GM21786 (cell line): ENCODE measurements around the gene GRIK4.

Source experiments
- ATAC-seq: cut with Tn5 transposase; IDR thresholded peaks from one replicate; pipeline ENCODE4 v1.9.1; 2021; ENCODE audit not compliant: unreplicated experiment

Gene GRIK4

DNA sequence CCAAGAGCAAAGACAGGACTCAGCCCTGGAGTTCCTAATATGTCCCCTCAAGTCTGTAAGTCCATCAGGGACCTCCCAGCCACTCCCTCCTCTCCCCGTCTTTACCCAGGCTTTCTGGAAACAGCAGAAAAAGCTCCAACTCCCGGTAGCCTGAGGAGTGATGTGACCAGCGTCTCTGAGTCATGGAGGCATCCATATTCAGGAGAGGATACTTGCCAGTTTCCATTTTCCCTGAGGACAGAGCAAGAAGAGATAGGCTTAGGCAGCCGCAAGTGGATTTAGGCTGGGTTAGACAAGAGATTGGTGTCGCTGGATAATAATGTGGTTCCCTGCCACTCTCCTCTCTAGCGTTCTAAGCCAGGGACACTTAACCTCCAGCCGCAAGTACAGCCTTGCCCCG, 206.6 kb downstream of the GRIK4 start:
- ATAC-seq, result no peak

DNA sequence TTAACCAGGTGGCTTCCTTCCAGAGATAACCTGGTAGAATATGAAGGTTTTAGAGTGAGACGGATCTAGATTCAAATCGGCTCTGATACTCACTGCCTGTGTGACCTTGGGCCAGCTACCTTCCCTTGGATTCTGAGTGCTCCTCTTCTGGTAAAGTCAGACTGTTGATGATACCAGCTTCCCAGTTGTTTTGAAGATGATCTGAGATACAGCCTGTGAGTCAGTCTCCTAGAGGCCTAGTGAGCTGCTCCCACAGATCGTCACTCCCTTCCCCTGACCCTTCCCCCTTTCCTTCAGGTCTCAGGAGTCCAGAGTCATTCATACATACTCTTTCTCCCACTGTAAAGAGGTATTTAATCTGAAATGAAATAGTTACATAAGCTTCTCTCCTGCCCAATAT, 207.8 kb downstream of the GRIK4 start:
- no peak for ATAC-seq

DNA sequence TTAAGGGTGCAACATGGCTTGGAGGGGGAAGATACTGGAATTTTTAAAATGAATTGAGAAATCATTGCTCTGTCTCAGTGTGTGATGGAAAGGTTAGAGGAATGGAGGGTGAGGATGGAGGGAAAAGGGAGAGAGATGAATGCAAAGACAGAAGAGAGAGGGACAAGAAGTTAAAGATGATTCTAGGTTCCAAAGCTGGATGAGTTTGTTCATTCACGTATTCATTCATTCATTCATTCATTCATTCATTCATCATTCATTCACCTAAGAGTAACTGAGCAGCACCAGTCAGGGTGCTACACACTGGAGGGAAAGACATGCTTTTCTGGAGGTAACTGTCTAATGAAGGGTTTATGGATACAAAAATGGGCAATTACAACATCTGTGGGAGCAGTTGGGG, 209.2 kb downstream of the GRIK4 start:
- no peak for ATAC-seq

DNA sequence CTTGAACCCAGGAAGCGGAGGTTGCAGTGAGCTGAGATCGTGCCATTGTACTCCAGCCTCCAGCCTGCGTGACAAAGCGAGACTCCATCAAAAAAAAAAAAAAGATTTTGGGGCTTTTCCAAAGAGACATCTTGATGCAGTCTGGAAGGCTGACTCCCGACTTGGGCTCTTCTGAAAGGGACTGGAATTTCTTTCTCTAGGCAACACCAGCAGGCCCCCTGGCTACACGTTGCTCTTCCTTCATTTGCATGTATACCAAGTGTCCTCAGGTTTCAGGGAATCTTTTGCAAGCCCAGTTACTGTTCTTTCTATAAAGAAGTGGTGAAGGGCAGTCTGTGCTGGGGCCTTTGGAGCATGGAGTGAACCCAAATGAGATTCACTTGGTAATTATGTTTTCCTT, 211.0 kb downstream of the GRIK4 start:
- no peak for ATAC-seq

DNA sequence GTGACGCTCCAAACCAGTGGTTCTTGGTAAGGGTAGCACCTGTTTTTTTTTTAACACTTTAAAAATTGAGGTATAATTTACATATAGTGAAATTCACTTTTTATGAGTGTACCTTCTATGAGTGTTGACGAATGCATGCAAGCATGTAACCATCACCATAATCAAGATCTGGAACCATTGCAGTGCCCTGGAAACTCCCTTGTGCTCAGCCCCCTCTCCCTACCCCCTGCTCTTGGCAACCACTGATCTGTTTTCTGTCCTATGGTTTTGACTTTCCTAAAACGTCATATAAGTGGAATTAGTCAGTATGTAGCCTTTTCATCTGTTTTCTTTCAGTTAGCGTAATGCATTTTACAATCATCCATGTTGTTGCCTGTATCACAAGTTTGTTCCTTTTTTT, 212.2 kb downstream of the GRIK4 start:
- no peak for ATAC-seq

DNA sequence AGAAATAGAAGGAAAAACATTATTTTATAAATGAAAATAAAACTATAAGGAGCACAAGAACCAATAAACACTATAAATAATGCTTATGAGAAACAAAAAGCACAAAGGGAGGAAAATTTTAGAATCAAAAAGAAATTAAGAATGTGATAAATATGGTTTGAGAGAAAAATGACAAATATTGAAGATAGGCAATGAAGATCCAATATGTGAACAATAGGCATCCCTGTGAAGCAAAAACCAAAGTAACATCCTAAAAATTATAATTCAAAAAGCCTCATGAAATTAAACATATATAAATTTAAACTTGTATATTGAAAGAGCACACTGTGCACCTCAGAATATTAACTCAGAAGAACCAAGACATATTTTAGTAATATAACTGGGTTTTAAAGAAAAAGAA, 216.2 kb downstream of the GRIK4 start:
- no peak for ATAC-seq

DNA sequence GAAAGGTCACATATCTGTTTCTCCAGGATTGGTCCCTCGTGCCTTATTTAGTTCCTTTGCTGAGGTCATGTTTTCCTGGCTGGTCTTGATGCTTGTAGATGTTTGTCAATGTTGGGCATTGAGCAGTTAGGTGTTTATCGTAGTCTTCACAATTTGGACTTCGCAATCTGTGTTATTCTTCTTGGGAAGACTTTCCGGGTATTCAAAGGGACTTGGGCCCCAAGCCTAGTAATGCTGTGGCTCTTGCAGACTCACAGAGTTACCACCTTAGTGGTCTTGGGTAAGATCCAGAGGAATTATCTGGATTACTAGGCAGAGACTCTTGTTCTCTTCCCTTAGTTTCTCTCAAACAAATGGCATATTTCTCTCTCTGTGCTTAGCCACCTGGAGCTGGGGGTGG, 223.5 kb downstream of the GRIK4 start:
- ATAC-seq, result no peak

DNA sequence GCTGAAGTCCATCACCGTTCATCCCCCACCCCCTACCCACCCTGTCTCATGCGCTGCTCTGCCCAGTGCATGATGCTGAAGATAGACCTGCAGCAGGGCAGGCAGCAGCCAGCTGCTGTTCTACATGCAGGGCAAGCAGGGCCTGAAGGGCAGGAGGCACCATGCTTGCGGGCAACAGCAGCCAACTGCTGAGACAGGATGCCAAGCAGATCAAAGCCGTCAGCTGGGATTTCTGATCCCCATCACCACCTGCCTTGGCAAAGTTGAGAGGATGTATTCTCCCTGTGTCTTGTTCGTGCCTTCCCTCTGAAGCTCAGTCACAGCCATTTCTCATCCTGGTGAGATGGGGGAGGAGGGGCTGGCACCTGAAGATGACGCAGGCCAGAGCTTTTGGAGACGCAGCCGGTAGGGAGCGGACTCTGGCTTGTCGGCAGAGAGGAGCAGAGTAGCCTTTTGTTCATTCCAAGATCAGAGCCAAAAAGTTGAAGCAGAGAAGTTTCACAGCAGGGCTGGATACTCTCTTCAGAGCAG, 227.0 kb downstream of the GRIK4 start:
- ATAC-seq, result no peak

DNA sequence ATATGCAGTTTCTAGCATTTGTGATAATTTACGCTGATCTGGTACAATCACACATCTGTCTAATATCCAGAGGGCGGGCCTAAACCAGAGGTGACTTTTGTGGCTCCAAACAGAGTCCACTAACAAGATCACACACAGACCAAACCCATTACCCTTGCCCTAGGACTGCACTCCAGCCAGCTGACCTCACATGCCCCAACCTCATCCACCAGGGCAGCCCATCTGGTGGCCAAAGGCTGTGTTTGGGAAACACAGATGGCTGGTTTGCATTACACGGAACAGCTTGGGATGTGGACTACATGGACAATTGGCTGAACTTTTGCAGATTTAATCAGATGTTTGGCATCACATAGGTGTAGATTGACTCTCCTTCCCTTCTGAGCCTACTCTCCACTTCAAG, 228.2 kb downstream of the GRIK4 start:
- no peak for ATAC-seq

DNA sequence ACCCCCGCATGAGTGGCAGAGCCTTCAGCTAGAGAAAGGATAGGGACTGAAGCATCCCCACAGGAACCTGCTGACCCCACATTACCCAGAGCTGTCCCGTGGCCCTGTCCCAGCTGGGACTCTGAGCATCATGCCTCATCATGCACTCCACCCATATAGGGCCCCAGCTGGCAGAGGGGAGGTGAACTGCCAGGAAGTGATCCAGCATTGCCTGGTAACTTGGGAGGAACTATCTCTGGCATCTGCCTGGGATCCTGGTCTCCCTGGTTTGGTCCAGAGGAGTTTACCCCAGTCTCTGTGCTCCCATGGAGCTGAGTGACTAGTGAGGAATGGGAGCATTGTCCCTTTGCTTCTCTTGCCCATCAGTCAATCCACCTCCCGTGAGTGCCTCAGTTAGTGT, 228.8 kb downstream of the GRIK4 start:
- no peak for ATAC-seq

DNA sequence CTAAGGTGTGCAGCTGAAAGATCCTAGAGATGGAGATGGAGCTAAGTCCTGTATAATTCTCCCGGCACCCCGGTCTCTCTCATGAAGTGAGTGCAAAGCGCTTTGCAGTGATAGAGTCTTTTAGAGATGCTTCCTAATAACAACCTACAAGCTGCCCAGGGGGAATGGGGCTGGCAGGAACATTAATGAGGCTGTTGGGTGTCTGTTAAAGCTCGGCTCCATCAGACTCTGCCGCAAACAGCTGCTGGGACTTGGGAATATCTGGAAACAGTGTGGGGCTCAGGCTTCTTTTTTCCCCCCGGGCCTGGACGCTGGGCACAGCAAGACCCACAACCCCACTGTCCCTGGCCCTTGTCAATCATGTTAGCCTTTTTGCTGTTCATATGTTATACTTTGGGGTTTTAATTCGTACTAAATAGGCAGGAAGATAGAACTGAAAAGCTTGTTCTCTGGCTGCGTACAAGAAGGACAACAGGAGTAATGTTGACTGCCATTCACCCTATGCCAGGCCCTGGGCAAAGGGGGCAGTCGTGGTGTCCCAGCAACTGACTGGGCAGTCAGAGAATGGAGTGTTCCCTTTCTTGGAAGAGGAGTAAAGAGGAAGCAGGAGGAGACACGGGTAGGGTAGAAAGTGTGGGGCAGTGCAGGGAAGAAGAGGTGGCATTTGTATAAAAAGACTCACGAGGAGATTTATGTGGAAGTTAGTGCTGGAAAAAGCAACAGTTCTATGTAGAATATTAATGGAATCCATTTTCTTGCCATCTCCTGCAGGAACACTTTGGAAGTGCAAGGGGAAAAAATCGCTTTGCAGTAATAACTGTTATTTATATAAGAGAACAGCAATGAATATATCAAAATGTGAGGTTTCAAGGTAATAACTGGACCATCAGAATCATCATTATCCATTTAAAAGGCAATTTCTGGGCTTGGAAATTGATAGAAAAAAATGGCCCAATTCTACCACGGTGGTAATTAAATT, 232.8 kb downstream of the GRIK4 start:
- no peak for ATAC-seq

DNA sequence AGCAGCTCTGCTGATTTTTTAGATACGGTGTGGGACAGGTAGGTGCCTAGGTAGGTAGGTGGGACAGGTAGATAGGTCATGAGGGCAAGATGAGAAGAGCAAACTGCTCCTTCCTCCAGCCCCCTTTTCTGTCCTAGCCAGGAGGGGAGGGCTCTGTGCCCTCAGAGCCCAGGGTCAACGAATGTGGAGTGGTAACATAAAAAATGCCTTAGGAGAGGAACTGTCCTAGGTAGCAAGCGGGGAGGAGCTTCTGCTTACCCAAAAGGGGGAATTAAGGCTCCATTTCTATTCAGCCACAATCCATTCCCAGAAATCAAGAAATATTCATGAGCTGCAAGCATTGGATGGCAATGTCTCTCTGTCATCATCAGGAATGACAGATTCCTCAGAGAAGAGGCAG, 234.8 kb downstream of the GRIK4 start:
- ATAC-seq, result no peak

DNA sequence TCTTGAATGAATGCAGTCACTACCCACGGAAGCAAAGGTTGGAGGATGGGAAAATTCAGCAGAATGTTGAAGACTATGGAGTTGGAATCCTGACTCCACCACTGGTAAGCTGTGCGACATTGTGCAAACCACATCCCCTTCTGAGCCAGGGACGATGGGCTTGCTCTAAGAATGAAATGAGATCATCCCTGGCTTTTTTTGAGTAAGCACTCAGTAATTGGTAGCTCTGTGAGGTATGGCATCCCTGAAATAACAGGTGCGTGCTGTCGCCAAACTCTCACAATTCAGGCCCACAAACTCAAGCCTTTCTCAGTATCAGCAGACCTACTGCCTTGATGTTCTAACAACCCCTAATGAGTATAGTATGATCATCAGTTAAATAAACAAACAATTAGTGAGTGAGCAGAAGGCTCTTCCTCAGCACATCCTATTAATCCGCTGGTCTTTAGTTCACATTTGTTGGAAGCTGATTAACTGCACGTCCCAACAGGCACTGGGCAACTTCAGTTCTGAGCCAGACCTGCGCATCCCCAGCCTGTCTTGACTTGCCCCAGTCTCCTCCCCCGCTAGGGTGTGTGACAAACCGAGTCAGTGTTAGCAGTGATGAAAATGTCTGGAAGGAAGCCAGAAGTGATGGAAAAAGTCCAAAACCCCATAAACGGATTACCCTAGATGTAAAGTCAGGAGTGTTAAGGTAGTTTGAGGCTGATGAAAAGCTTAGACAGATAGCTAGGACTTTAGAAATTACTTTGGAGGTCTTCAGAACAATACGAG, 235.5 kb downstream of the GRIK4 start:
- no peak for ATAC-seq

DNA sequence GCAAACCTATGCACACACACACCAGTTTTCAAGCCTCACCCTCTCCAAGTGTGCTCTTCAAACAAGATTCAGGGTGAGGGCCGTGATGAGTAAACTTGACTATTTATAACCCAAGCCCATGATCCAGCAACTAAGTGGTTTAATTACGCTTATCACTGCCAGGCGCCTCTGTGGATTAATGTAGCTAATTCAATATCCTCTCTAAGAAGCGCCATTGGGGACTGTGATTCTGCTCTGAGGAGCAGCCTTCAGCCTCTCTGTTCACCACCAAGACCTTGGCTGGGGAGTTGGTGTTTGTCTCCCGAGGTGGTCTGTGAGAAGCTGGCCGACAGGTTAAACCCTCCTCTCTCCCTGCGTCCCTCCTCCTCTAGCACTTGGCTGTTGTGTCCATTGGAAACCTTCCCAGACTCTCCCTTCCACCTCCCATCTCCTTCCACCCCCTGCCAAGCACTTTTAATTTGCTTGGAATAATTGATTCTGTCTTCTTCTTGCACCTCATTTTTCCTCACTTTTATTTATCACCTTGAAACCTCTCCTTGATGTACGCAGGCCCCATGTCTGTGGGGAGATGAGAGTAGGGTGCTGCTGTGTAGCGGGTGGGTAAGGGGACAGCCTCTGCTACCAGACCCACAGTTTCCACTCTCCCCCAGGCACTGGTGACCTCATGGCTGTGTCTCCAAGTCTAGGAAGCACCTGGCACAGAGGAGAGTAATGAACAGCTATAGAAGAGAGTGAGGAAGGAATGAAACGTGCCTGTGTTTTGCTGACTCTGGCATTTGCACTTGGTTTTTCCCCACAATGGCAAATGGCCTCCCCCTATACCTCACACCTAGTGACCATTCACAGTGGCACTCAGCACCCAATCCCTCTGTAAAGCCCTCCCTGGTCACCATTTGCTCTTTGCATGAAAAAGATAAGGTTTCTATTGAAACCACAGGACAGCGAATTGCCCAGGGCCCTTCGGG, 236.6 kb downstream of the GRIK4 start:
- ATAC-seq, result no peak

DNA sequence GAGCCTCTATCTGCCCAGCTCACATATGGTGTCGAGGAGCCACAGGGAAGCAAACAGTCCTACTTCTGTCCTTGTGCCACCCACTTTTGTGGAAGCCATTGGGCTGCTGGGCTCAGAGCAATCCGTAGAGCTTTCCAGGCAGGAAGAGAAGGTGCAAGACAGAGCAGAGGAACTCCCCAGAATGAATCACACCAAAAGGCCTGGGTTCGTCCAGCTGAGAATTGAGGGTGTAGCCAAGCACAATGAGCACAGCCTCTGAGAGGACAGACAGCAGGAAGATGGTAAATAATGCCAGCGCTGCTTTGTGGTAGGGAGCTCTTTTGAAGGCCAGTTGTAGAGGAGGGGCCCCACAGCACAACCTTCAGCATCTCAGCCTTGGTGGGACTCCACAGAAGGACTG, 237.8 kb downstream of the GRIK4 start:
- no peak for ATAC-seq

DNA sequence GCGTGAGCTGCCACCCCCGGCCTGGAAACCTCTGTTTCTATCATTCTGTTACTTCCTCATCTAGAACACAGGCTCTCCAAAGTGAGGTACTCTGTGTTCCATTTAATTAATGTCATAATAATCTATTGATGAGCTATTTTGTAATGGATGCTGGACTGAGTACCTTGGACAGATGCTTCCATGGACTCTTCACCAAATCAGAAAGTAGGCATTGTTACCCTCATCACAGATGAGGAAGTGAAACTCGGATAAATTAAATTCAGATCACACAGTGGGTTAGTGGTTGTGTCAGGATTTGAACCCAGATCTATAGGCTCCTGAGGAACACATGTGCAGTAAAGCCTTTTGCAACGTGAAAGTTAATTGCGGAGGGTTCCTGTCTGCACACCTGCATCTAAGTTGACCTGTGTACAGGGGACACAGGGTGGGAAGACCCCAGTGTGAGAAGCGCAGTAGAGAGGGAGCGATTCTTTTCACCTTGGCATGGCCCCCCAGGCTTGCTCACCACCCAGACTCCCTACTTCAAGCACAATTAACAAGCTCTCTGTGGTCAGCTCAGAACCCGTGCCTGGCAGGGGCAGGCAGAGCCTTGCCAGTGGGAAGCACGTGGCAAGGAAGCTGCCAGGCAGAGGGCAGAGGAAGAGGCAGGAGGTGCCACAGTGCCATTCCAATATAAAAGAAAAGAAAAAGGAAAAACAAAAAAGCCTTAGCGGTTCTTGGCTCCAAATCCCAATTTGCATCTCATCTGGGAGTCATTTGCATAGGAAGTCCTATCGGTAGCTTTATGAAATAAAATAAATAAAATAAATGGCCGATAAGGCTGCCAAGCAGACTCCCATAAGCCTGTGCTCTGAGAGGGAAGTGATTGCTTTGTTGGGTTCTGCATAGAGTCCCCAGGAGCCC, 239.3 kb downstream of the GRIK4 start:
- ATAC-seq, result no peak

DNA sequence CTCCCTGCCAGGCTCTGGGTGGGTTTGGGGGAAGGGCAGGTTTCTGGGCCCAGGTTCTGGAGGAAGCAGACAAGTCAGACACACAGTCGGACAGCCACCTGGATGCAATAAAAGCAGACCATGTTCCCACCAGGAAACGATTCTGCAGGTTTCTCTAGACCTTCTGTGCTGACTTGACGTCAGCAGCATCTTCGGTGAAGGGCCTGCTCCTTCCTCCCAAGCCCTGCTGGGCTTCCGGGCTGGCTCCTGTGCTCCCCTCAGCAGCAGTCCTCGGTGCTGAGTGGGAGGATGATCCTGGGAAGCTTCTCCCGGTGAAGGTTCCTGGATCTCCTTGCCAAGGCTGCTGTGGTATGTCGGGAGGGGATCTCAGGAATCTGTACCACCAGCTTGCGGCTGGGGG, 240.0 kb downstream of the GRIK4 start:
- no peak for ATAC-seq

DNA sequence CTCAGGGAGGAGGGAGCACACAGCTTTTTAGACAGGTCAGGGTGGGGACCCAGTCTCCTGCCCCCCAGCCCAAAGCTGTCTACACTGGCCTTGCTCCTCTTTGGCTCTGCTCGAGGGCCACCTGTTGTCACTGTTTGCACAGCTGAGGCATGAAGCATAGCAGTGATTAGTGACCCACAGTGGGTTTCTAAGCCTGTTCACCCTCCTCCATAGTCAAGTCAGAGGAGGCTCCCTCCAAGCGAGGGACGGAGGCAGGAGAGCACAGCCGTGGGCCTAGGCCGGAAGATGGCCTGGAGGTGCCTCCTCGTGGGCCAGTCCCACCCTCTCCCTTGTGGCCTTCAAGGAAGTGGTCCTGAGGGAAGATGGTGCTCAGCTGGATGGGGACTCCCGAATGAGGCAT, 241.1 kb downstream of the GRIK4 start:
- ATAC-seq, result no peak

DNA sequence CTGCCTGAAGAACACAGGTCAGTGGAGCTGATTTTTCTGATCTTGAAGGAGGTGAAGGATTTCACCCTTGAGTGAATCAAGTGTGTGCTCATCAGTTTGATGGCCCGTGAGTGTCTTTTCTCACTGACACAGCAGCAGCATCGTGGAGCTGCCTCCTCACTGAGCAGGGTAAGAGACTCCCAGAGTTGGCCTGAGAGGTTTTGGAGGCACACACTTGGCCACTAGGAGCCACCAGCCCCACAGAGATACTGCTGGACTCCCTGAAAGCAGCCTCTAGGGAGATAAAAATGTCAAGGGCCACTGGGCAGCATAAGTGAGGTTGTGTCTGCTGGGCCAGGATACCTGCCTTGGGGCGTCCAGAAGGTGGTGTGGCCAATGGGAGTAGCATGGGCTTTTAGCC, 245.4 kb downstream of the GRIK4 start:
- no peak for ATAC-seq

DNA sequence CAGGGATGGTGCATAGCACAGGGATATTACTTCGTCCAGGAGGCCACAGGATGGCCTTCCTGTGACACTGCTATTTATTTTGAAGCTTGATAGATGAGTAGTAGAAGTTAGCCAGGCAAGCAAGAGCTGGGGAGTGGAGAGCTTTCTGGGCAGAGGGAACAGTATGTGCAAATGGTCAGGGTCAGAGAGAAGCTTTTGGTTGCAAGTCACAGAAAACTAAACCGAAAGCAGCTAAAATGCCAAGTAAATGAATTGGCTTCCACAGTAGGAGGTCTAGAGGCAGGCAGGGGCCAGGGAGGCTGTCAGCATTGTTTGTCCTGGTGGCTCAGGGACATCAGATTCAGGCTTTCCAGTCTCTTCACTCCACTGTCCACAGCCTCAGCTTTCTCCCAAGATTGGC, 247.5 kb downstream of the GRIK4 start:
- ATAC-seq, result no peak
